ENCODE results near the gene BPTF.
"Not testable (repeated sequence)": the region's sequence is repeated elsewhere in the genome, so short reads cannot be mapped to it uniquely, and the experiment has no call there.

Gene BPTF

GRCh38 chr17:67824735-67825626 lies at the start of gene BPTF:
Gene BPTF (plus strand): TSS chr17:67825503. CDS start chr17:67825725, 222 bp downstream.
- TF ChIP-seq ZNF274 (IDR thresholded peaks at IDR 0.05; ENCODE audit: low read depth, low read length) = no peak
- H3K4me3 ChIP-seq (ENCODE audit: low read length) = peak within 1 kb of the TSS; percentile 80

GRCh38 chr17:67779098-67779672 lies 46.1 kb upstream of the BPTF start:
- H3K4me3 ChIP-seq (ENCODE audit: low read length) = no peak overlapping the region
- TF ChIP-seq ZNF274 (IDR thresholded peaks at IDR 0.05; ENCODE audit: low read depth, low read length) = no peak

GRCh38 chr17:67784364-67785121 lies 40.8 kb upstream of the BPTF start:
- TF ChIP-seq ZNF274 (IDR thresholded peaks at IDR 0.05; ENCODE audit: low read depth, low read length) = no peak
- no peak overlapping the region for H3K4me3 ChIP-seq (ENCODE audit: low read length)

- H3K4me3 ChIP-seq (ENCODE audit: low read length) = no peak overlapping the region
- TF ChIP-seq ZNF274 (IDR thresholded peaks at IDR 0.05; ENCODE audit: low read depth, low read length) = no peak
These were observed 40.2 kb upstream of the BPTF start for GRCh38 chr17:67785122-67785477.

- no peak for TF ChIP-seq ZNF274 (IDR thresholded peaks at IDR 0.05; ENCODE audit: low read depth, low read length)
- no peak overlapping the region for H3K4me3 ChIP-seq (ENCODE audit: low read length)
These were observed 39.8 kb upstream of the BPTF start for GRCh38 chr17:67785504-67785903.

GRCh38 chr17:67800495-67800928 lies 24.8 kb upstream of the BPTF start:
- TF ChIP-seq ZNF274 (IDR thresholded peaks at IDR 0.05; ENCODE audit: low read depth, low read length) = no peak
- H3K4me3 ChIP-seq (ENCODE audit: low read length) = no peak overlapping the region

- no peak for TF ChIP-seq ZNF274 (IDR thresholded peaks at IDR 0.05; ENCODE audit: low read depth, low read length)
- H3K4me3 ChIP-seq (ENCODE audit: low read length) = no peak overlapping the region
These were observed 23.6 kb upstream of the BPTF start for GRCh38 chr17:67801626-67802175.

- H3K4me3 ChIP-seq (ENCODE audit: low read length) = no peak overlapping the region
- no peak for TF ChIP-seq ZNF274 (IDR thresholded peaks at IDR 0.05; ENCODE audit: low read depth, low read length)
These were observed 14.8 kb upstream of the BPTF start for GRCh38 chr17:67810464-67810863.

- not testable (repeated sequence) for H3K4me3 ChIP-seq (ENCODE audit: low read length)
These were observed 12.9 kb upstream of the BPTF start for GRCh38 chr17:67812380-67812779.

- no peak overlapping the region; the same call in 1 of the 2 replicates for H3K4me3 ChIP-seq (ENCODE audit: low read length)
- TF ChIP-seq ZNF274 (IDR thresholded peaks at IDR 0.05; ENCODE audit: low read depth, low read length) = no peak
These were observed 11.5 kb upstream of the BPTF start for GRCh38 chr17:67813803-67814180.

- no peak overlapping the region for H3K4me3 ChIP-seq (ENCODE audit: low read length)
- TF ChIP-seq ZNF274 (IDR thresholded peaks at IDR 0.05; ENCODE audit: low read depth, low read length) = no peak
These were observed 6.9 kb upstream of the BPTF start for GRCh38 chr17:67818110-67819002.

GRCh38 chr17:67819722-67820121 lies 5.6 kb upstream of the BPTF start:
- no peak overlapping the region for H3K4me3 ChIP-seq (ENCODE audit: low read length)
- TF ChIP-seq ZNF274 (IDR thresholded peaks at IDR 0.05; ENCODE audit: low read depth, low read length) = no peak

GRCh38 chr17:67821871-67822367 lies 3.4 kb upstream of the BPTF start:
- TF ChIP-seq ZNF274 (IDR thresholded peaks at IDR 0.05; ENCODE audit: low read depth, low read length) = no peak
- no peak overlapping the region for H3K4me3 ChIP-seq (ENCODE audit: low read length)

- H3K4me3 ChIP-seq (ENCODE audit: low read length) = peak overlapping the region; percentile 80
These were observed 611 bp downstream of the BPTF start for GRCh38 chr17:67825627-67826601.

Measured in GM08714 (cell line).